Astrocyte of the spinal cord (primary cell): ENCODE measurements around the gene TTC3.
A peak's percentile ranks its signal among the peaks of the same experiment; 100 is the strongest.

Experiments
- DNase-seq: peaks from one replicate; pipeline ENCODE4 v3.0.0; 2011; ENCODE audit warnings: low read depth, low spot score
- H3K4me3 ChIP-seq: 2 replicates; pipeline ENCODE4 v1.5.1; 2011; ENCODE audit warnings: low read depth, mild to moderate bottlenecking, low read length, moderate library complexity
- in situ Hi-C: cut with HindIII; loops from 2 replicates; pipeline ENCODE4 v1.10.0; 2017; ENCODE audit warnings: low sequenced_read_pairs
- TF ChIP-seq, protein P1 (sequence below): IDR thresholded peaks from 2 replicates; pipeline ENCODE4 v1.5.1; 2012; ENCODE audit warnings: low read depth, mild to moderate bottlenecking, low read length, inconsistent platforms

TTC3 gene

DNA sequence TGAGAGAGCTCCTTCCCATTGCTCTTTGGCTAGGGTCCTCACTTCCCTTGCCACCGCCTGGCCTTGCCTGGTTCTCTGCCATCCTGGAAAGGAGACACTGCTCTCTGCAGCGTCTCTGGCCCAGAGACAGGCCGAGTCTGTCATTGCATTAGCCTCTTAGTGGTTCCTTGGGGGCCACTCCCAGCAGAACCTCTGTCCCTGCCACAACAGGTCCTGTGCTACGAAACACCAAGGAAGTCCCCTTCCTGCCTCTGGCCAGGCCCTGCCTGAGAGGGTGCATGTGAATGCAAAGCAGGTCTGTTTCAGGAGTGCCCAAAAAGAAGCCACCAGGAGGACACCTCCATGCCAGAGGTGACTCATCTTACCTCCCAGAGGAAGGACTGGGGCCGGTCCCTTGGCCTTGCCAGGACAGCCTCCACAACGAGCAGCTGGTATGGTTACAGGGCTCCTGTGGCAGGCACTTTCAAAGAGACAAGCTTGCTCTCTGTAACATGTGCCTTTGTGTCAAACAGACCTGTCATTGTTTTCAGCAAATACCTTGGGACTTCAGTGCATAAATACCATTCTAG, 134.5 kb downstream of the TTC3 start:
- in situ Hi-C loops: no loop called here

DNA sequence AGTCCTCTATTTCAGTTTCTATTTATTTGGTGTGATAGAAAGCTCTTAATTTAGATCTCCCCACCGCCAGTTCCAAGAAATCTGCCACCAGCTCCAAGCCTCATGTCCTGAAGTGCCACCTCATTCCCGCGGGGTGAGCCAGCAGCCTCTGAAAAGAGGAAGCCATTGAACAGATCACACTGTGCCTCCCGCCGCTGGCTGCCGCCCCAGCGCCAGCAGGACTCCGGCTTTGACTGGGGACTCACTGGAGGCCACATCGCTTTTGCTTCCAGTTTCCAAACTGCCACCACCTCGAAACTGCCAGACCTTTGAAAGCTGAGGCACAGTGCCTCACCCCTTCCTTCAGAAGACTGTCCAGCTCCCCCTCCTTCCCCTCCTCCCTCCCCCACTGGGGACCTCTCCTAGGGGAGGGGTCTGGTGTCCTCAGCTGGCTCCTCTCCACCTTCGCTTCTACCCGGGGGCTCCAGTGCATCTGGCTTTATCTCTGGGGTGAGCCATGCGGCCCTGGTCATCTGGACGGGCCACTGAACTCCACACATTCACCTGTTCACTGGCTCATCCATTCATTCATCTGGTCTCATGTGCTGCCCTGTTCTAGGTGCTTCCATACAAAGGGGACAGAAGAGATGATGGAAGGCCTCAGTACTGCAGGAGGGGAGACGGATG, 135.1 kb downstream of the TTC3 start:
- in situ Hi-C loops: no loop called here
- H3K4me3 ChIP-seq: no peak overlapping the region
- TF ChIP-seq, protein P1, sequence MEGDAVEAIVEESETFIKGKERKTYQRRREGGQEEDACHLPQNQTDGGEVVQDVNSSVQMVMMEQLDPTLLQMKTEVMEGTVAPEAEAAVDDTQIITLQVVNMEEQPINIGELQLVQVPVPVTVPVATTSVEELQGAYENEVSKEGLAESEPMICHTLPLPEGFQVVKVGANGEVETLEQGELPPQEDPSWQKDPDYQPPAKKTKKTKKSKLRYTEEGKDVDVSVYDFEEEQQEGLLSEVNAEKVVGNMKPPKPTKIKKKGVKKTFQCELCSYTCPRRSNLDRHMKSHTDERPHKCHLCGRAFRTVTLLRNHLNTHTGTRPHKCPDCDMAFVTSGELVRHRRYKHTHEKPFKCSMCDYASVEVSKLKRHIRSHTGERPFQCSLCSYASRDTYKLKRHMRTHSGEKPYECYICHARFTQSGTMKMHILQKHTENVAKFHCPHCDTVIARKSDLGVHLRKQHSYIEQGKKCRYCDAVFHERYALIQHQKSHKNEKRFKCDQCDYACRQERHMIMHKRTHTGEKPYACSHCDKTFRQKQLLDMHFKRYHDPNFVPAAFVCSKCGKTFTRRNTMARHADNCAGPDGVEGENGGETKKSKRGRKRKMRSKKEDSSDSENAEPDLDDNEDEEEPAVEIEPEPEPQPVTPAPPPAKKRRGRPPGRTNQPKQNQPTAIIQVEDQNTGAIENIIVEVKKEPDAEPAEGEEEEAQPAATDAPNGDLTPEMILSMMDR: no peak
- peak; percentile 16 for DNase-seq

More for the DNA sequence above, 134.5 kb downstream of the TTC3 start:
- TF ChIP-seq, protein P1: no peak
- DNase-seq: no peak
- H3K4me3 ChIP-seq: no peak overlapping the region

DNA sequence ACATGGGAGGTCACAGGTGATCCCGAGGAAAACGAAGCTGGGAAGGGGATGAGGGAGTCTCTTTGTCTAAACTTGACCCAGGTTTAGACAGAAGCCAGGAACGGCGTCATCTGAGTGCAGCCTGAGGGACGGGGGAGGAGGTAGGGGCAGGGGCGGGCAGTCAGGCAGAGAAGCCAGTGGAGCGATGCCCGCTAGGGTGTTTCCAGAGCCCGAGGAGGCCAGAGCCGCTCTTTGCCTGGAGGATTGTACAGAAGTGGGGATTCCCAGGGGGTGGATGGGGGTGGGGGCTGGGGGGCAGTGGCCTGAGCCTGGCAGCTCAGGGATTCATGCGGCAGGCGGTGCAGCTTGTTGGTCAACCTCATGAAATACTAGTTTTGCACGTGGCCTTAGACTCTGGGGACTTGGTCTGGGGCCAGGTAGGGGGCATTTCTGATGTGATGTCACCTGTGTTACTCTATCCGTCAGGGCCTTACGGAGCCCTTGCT, 135.7 kb downstream of the TTC3 start:
- in situ Hi-C loops: no loop called here
- no peak for DNase-seq
- TF ChIP-seq, protein P1: no peak
- H3K4me3 ChIP-seq: no peak overlapping the region

DNA sequence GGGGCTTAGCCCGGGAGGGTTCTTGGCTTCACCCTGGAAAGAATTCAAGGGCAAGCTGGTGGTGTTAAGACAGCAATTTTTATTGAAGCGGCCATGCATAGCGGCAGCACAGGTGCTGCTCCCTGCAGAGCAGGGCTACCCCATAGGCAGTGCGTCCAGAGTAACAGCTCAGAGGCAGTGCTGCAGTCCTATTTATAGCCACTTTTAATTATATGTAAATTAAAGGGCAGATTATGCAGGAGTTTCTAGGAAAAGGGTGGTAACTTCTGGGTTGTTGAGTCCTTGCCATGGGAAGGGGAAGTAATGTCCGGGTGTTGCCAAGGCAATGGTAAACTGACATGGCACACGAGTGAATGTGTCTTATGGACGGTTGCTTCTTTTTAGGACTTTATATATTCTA, 137.1 kb downstream of the TTC3 start:
- H3K4me3 ChIP-seq: no peak overlapping the region
- TF ChIP-seq, protein P1: no peak
- in situ Hi-C loops: no loop called here
- no peak for DNase-seq

DNA sequence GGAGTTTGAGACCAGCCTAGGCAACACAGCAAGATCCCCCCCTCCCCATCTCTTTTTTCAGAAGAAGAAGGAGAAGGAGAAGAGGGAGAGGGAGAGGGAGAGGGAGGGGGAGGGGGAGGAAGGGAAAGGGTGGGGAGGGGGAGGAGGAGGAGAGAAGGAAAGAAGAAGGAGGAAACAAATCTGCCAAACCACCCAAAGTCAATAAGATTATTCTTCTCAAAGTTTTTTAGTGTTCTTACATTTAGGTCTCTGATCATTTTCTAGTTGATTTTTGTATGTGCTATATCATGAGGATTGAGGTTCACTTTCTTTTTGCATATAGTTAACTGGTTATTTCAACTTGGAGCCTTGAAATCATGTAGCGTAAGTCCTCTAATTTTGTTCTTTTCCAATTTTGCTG, 137.7 kb downstream of the TTC3 start:
- H3K4me3 ChIP-seq: no peak overlapping the region
- TF ChIP-seq, protein P1: no peak
- DNase-seq: no peak
- in situ Hi-C loops: no loop called here

DNA sequence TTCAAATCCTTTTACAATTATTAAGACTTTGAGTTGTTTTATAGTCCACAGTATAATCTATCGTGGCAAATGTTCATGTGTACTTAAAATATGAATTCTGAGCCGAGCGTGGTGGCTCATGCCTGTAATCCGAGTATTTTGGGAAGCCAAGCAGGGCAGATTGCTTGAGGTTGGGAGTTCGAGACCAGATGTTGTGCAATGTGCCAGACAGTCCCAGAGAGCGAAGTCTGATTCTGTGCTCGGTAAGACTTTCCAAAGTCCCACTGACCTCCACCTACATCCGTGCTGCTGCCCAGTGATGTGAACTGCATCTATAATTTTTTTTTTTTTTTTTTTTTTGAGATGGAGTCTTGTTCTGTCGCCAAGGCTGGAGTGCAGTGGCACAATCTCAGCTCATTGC, 141.9 kb downstream of the TTC3 start:
- in situ Hi-C loops: no loop called here
- TF ChIP-seq, protein P1: no peak
- no peak for DNase-seq
- no peak overlapping the region for H3K4me3 ChIP-seq
